Endothelial cell of umbilical vein (primary cell): Measurements from ENCODE around the gene CCNY. TPM values are rescaled to one million over a fixed set of nuclear protein-coding genes. Genes with fewer than 3 reads are reported as not detected.
A peak's percentile ranks its signal among the peaks of the same experiment; 100 is the strongest.

Experiments
- BruUV-seq: library from RNA; stranded (reverse); fragments of 400-500 nt; replicated peaks from 2 replicates; lab custom pipeline; 2021; lab: Mats Ljungman, UMichigan
- CTCF ChIA-PET: fragments of 300-600, 350-600 bp; sonication (Branson Sonifier 250); formaldehyde crosslinking; loops from one replicate; lab custom pipeline; 2021; ENCODE audit warnings: antibody characterized with exemption, inconsistent platforms; lab: Charles Lee
- POLR2A ChIA-PET: fragments of 300-600, 350-600 bp; sonication (Branson Sonifier 250); formaldehyde crosslinking; loops from one replicate; lab custom pipeline; 2021; ENCODE audit warnings: antibody characterized with exemption, inconsistent platforms; lab: Charles Lee
- DNase-seq: peaks from one replicate; pipeline ENCODE4 v3.0.0-alpha.2; 2011; ENCODE audit warnings: low read depth, low spot score
- FAIRE-seq: peaks from 2 replicates; lab custom pipeline; 2011; peaks lifted over from hg19 to GRCh38; lab: Jason Lieb, UNC
- H2AFZ ChIP-seq: 2 replicates; pipeline ENCODE4 v1.6.0; 2012; ENCODE audit warnings: low read depth, low read length, control low read depth, inconsistent platforms
- H3K27ac ChIP-seq: 2 replicates; pipeline ENCODE4 v1.5.1; 2011; ENCODE audit warnings: low read depth, mild to moderate bottlenecking, control low read depth, low read length, moderate library complexity; ENCODE audit not compliant: insufficient read depth
- H3K27me3 ChIP-seq, 2 experiments: 2 replicates each; pipeline versions ENCODE4 v1.6.0 to v1.6.1; 2011; ENCODE audit warnings: low read length in 2 of 2, mixed read lengths in 1 of 2; ENCODE audit not compliant: control insufficient read depth in 2 of 2, insufficient read depth in 2 of 2
- H3K36me3 ChIP-seq, 2 experiments: 2 replicates in 1 of 2; 3 replicates in 1 of 2; pipeline ENCODE4 v1.5.1; 2011; ENCODE audit warnings: low read length in 2 of 2, mild to moderate bottlenecking in 1 of 2, moderate library complexity in 1 of 2; ENCODE audit not compliant: control insufficient read depth in 2 of 2, insufficient read depth in 2 of 2; ENCODE audit errors: extremely low read depth in 1 of 2
- H3K4me1 ChIP-seq: 3 replicates; pipeline ENCODE4 v1.5.1; 2011; ENCODE audit warnings: mild to moderate bottlenecking, low read length; ENCODE audit not compliant: control insufficient read depth, insufficient read depth; ENCODE audit errors: extremely low read depth
- H3K4me2 ChIP-seq: 2 replicates; pipeline ENCODE4 v1.6.1; 2011; ENCODE audit warnings: low read length, control low read depth, mixed read lengths; ENCODE audit not compliant: insufficient read depth
- H3K4me3 ChIP-seq, 3 experiments: fragments of 200-600 bp in 1 of 3; sonication (generic), shearing (Covaris generic) in 1 of 3; replicated peaks in 1 of 3; 2 replicates each; pipeline ENCODE4 v1.5.1; 2011 to 2016; ENCODE audit warnings: control low read depth in 3 of 3, low read length in 3 of 3, mild to moderate bottlenecking in 2 of 3, inconsistent platforms in 1 of 3, low read depth in 1 of 3, moderate library complexity in 1 of 3; ENCODE audit not compliant: insufficient read depth in 1 of 3
- H3K79me2 ChIP-seq: 2 replicates; pipeline ENCODE4 v1.6.0; 2012; ENCODE audit warnings: low read length, inconsistent platforms; ENCODE audit not compliant: control insufficient read depth, insufficient read depth
- H3K9ac ChIP-seq: replicated peaks from 2 replicates; pipeline ENCODE3; 2011; ENCODE audit warnings: low read length, control low read depth; ENCODE audit not compliant: insufficient read depth; ENCODE audit errors: extremely low read depth
- H3K9me1 ChIP-seq: replicated peaks from 3 replicates; pipeline ENCODE4 v1.6.0; 2011; ENCODE audit warnings: mild to moderate bottlenecking, low read length; ENCODE audit not compliant: control insufficient read depth, insufficient read depth; ENCODE audit errors: extremely low read depth
- H3K9me3 ChIP-seq: replicated peaks from 2 replicates; pipeline ENCODE4 v1.5.1; 2012; ENCODE audit warnings: low read length, inconsistent platforms; ENCODE audit not compliant: control insufficient read depth, insufficient read depth
- H4K20me1 ChIP-seq: replicated peaks from 2 replicates; pipeline ENCODE3; 2011; ENCODE audit warnings: mild to moderate bottlenecking, low read length; ENCODE audit not compliant: control insufficient read depth, insufficient read depth; ENCODE audit errors: extremely low read depth
- CTCF ChIP-seq, 2 donors: IDR thresholded peaks; 1 replicate in 1 of 2; 2 replicates in 1 of 2; pipeline ENCODE4 v1.5.1; 2011; ENCODE audit warnings: low read length in 2 of 2, mild to moderate bottlenecking in 2 of 2, moderate library complexity in 2 of 2, control low read depth in 1 of 2, inconsistent platforms in 1 of 2, low read depth in 1 of 2; ENCODE audit not compliant: insufficient read depth in 1 of 2; ENCODE audit errors: extremely low read depth in 1 of 2
- EZH2 ChIP-seq: IDR thresholded peaks from 2 replicates; pipeline ENCODE4 v1.6.1; 2012; ENCODE audit warnings: borderline replicate concordance, low read depth, mild to moderate bottlenecking, moderate library complexity, low read length, inconsistent platforms; ENCODE audit not compliant: severe bottlenecking
- FOS ChIP-seq: IDR thresholded peaks from 2 replicates; pipeline ENCODE4 v1.6.1; 2011; ENCODE audit warnings: mild to moderate bottlenecking, low read length, moderate library complexity, borderline replicate concordance; ENCODE audit not compliant: insufficient read depth
- GATA2 ChIP-seq: IDR thresholded peaks from 2 replicates; pipeline ENCODE4 v1.7.0; 2011; ENCODE audit warnings: low read depth, mild to moderate bottlenecking, moderate library complexity, mixed read lengths, low read length; ENCODE audit not compliant: insufficient read length, insufficient read depth
- JUN ChIP-seq: IDR thresholded peaks from 2 replicates; pipeline ENCODE4 v1.6.1; 2011; ENCODE audit warnings: borderline replicate concordance, low read depth; ENCODE audit not compliant: insufficient read length, insufficient read depth
- MAX ChIP-seq: IDR thresholded peaks from 2 replicates; pipeline ENCODE4 v1.6.1; 2011; ENCODE audit not compliant: insufficient read depth, insufficient read length
- MYC ChIP-seq: IDR thresholded peaks from one replicate; pipeline ENCODE4 v1.6.1; 2011; ENCODE audit warnings: mild to moderate bottlenecking, low read depth, low read length
- POLR2A ChIP-seq: IDR thresholded peaks from 2 replicates; pipeline ENCODE4 v1.6.1; 2012; ENCODE audit warnings: low read depth, mild to moderate bottlenecking, control low read depth, low read length
- POLR2AphosphoS5 ChIP-seq: IDR thresholded peaks from 2 replicates; pipeline ENCODE4 v1.6.1; 2012; ENCODE audit warnings: low read depth, mild to moderate bottlenecking, control low read depth, low read length, moderate library complexity; ENCODE audit not compliant: insufficient read depth
- dilution Hi-C: fragments of 300-500 bp; cut with MboI; formaldehyde crosslinking; loops from one replicate; pipeline ENCODE4 v1.15.0; 2019; ENCODE audit warnings: low sequenced_read_pairs; ENCODE audit not compliant: extremely low pct_ligation_motif_present
- intact Hi-C: fragments of 100-400 bp; cut with micrococcal nuclease; formaldehyde crosslinking; loops from one replicate; pipeline ENCODE4 v1.10.0; 2022
- polyA plus RNA-seq, 4 experiments: library from polyadenylated mRNA; depleted of rRNA in 3 of 4; stranded (reverse) in 3 of 4; unstranded in 1 of 4; fragments of >200 nt; gene quantifications; 2 replicates each; pipeline versions ENCODE4 v1.2.1 to v1.2.3, GENCODE V29; 2011 to 2012; ENCODE audit warnings: missing spikeins in 1 of 4
- total RNA-seq: library from RNA; stranded (reverse); gene quantifications from 2 replicates; pipeline ENCODE4 v1.2.3, GENCODE V29; 2021

The CCNY gene
- total and polyA plus RNA-seq, 2 donors (not counting 3 experiments of a cell fraction or from before 2014, with no cell fraction given): 61.5 to 107 TPM

- POLR2A ChIA-PET: no interaction called here
- H3K36me3 ChIP-seq: no peaks in the 10 kb centered on the region
- no peak overlapping the region for H3K4me3 ChIP-seq
- intact Hi-C loops (loop anchor here (1.0 to 5.0 kb wide), 3 partner anchors 37 to 112 kb away; partner anchors contain the start of gene CCNY), dilution Hi-C loops (no loop called here)
- no peaks in the 10 kb centered on the region for H3K9me1 ChIP-seq
- TF ChIP-seq MYC (no peak), MAX (no peak), POLR2A (no peak), FOS (no peak), EZH2 (no peak), GATA2 (no peak), CTCF (IDR thresholded peaks at IDR 0.05; ENCODE audit: extremely low read depth in 1 of 2, insufficient read depth in 1 of 2, low read depth in 1 of 2, low read length in 2 of 2) (no peak), POLR2AphosphoS5 (no peak), JUN (no peak)
- peak overlapping the region; percentile 88 for H3K4me2 ChIP-seq
- H3K79me2 ChIP-seq: peaks cover 83% of the 10 kb centered on the region
- H3K9ac ChIP-seq: peak overlapping the region; percentile 89
- H3K9me3 ChIP-seq: peaks cover under 1% of the 10 kb centered on the region
- H2AFZ ChIP-seq: no peak overlapping the region
- no TSS peak for BruUV-seq
- DNase-seq: peak; percentile 64
- H3K4me1 ChIP-seq: peaks cover 68% of the 10 kb centered on the region
- FAIRE-seq: peak; percentile 49
- no peaks in the 10 kb centered on the region for H4K20me1 ChIP-seq
- H3K27me3 ChIP-seq: no peaks in the 10 kb centered on the region
- CTCF ChIA-PET: interaction anchor here (1.4 to 1.6 kb wide), 2 partner anchors 9 to 114 kb away, joined by 3 to 4 read pairs; no protein-coding TSS in a partner anchor
- H3K27ac ChIP-seq: peak overlapping the region; percentile 97
Observed at GRCh38 chr10:35448687-35449662, 112.7 kb downstream of the CCNY start.
